ENCODE results near the gene TMEM203.

The TMEM203 gene

GRCh38 chr9:137220317-137221094, 15.1 kb upstream of the TMEM203 start:
- peaks cover 7% of the 10 kb centered on the region; the same call in 1 of the 2 replicates for H3K36me3 ChIP-seq (ENCODE audit: control insufficient read depth, insufficient read depth, low read length)
- H3K27me3 ChIP-seq (ENCODE audit: control insufficient read depth, insufficient read depth, low read length) = no peaks in the 10 kb centered on the region; the same call in 1 of the 2 replicates
- no peak overlapping the region for H3K4me3 ChIP-seq (ENCODE audit: low read length)
- H3K27ac ChIP-seq (ENCODE audit: low read length) = no peak overlapping the region
- no peak for DNase-seq (ENCODE audit: low read depth, low spot score)
- no CpG with 5 or more reads among the region's 52 CpGs for WGBS (ENCODE audit: insufficient coverage, insufficient read length)
- no peaks in the 10 kb centered on the region for H3K9me3 ChIP-seq (ENCODE audit: control insufficient read depth, insufficient read depth, low read length)
- H3K4me1 ChIP-seq (ENCODE audit: control insufficient read depth, insufficient read depth, low read length) = peaks cover 7% of the 10 kb centered on the region

- Histone ChIP-seq H3K27me3 (ENCODE audit: control insufficient read depth, insufficient read depth, low read length) (no peaks in the 10 kb centered on the region; the same call in 1 of the 2 replicates), H3K27ac (ENCODE audit: low read length) (no peak overlapping the region), H3K4me1 (ENCODE audit: control insufficient read depth, insufficient read depth, low read length) (peaks cover 7% of the 10 kb centered on the region), H3K9me3 (ENCODE audit: control insufficient read depth, insufficient read depth, low read length) (no peaks in the 10 kb centered on the region), H3K36me3 (ENCODE audit: control insufficient read depth, insufficient read depth, low read length) (peaks cover 7% of the 10 kb centered on the region), H3K4me3 (ENCODE audit: low read length) (no peak overlapping the region)
- WGBS (ENCODE audit: insufficient coverage, insufficient read length) = no CpG with 5 or more reads among the region's 10 CpGs
- DNase-seq (ENCODE audit: low read depth, low spot score) = no peak
Observed at GRCh38 chr9:137219757-137220316, 14.4 kb upstream of the TMEM203 start.

GRCh38 chr9:137218754-137219271, 13.4 kb upstream of the TMEM203 start:
- H3K36me3 ChIP-seq (ENCODE audit: control insufficient read depth, insufficient read depth, low read length) = peaks cover 11% of the 10 kb centered on the region
- WGBS (ENCODE audit: insufficient coverage, insufficient read length) = no CpG with 5 or more reads among the region's 12 CpGs
- no peak overlapping the region for H3K4me3 ChIP-seq (ENCODE audit: low read length)
- H3K27ac ChIP-seq (ENCODE audit: low read length) = no peak overlapping the region
- no peaks in the 10 kb centered on the region; the same call in 1 of the 2 replicates for H3K27me3 ChIP-seq (ENCODE audit: control insufficient read depth, insufficient read depth, low read length)
- H3K4me1 ChIP-seq (ENCODE audit: control insufficient read depth, insufficient read depth, low read length) = peaks cover 7% of the 10 kb centered on the region
- DNase-seq (ENCODE audit: low read depth, low spot score) = no peak
- H3K9me3 ChIP-seq (ENCODE audit: control insufficient read depth, insufficient read depth, low read length) = no peaks in the 10 kb centered on the region

- peaks cover 7% of the 10 kb centered on the region for H3K4me1 ChIP-seq (ENCODE audit: control insufficient read depth, insufficient read depth, low read length)
- no peaks in the 10 kb centered on the region for H3K9me3 ChIP-seq (ENCODE audit: control insufficient read depth, insufficient read depth, low read length)
- H3K27ac ChIP-seq (ENCODE audit: low read length) = no peak overlapping the region
- WGBS (ENCODE audit: insufficient coverage, insufficient read length) = no CpG with 5 or more reads among the region's 30 CpGs
- no peak overlapping the region for H3K4me3 ChIP-seq (ENCODE audit: low read length)
- no peak for DNase-seq (ENCODE audit: low read depth, low spot score)
- H3K36me3 ChIP-seq (ENCODE audit: control insufficient read depth, insufficient read depth, low read length) = peaks cover 11% of the 10 kb centered on the region
- H3K27me3 ChIP-seq (ENCODE audit: control insufficient read depth, insufficient read depth, low read length) = no peaks in the 10 kb centered on the region; the same call in 1 of the 2 replicates
Observed at GRCh38 chr9:137218212-137218753, 12.8 kb upstream of the TMEM203 start.

- H3K27ac ChIP-seq (ENCODE audit: low read length) = no peak overlapping the region
- H3K4me1 ChIP-seq (ENCODE audit: control insufficient read depth, insufficient read depth, low read length) = peaks cover 3% of the 10 kb centered on the region; the same call in 1 of the 2 replicates
- WGBS (ENCODE audit: insufficient coverage, insufficient read length) = no CpG with 5 or more reads among the region's 36 CpGs
- H3K4me3 ChIP-seq (ENCODE audit: low read length) = no peak overlapping the region
- DNase-seq (ENCODE audit: low read depth, low spot score) = no peak
- no peaks in the 10 kb centered on the region for H3K9me3 ChIP-seq (ENCODE audit: control insufficient read depth, insufficient read depth, low read length)
- H3K36me3 ChIP-seq (ENCODE audit: control insufficient read depth, insufficient read depth, low read length) = peaks cover 11% of the 10 kb centered on the region
- no peaks in the 10 kb centered on the region for H3K27me3 ChIP-seq (ENCODE audit: control insufficient read depth, insufficient read depth, low read length)
Observed at GRCh38 chr9:137217276-137218211, 12.1 kb upstream of the TMEM203 start.

GRCh38 chr9:137216188-137216965, 10.9 kb upstream of the TMEM203 start:
- no peak for DNase-seq (ENCODE audit: low read depth, low spot score)

GRCh38 chr9:137215196-137215986, 9.9 kb upstream of the TMEM203 start:
- DNase-seq (ENCODE audit: low read depth, low spot score) = no peak
- no peak overlapping the region for H3K27ac ChIP-seq (ENCODE audit: low read length)
- peaks cover 3% of the 10 kb centered on the region; the same call in 1 of the 2 replicates for H3K4me1 ChIP-seq (ENCODE audit: control insufficient read depth, insufficient read depth, low read length)
- no peaks in the 10 kb centered on the region for H3K27me3 ChIP-seq (ENCODE audit: control insufficient read depth, insufficient read depth, low read length)
- H3K36me3 ChIP-seq (ENCODE audit: control insufficient read depth, insufficient read depth, low read length) = peaks cover 11% of the 10 kb centered on the region
- H3K4me3 ChIP-seq (ENCODE audit: low read length) = no peak overlapping the region
- WGBS (ENCODE audit: insufficient coverage, insufficient read length) = no CpG with 5 or more reads among the region's 22 CpGs
- no peaks in the 10 kb centered on the region for H3K9me3 ChIP-seq (ENCODE audit: control insufficient read depth, insufficient read depth, low read length)

More at GRCh38 chr9:137216188-137216965, 10.9 kb upstream of the TMEM203 start:
- Histone ChIP-seq H3K4me1 (ENCODE audit: control insufficient read depth, insufficient read depth, low read length) (peaks cover 3% of the 10 kb centered on the region; the same call in 1 of the 2 replicates), H3K4me3 (ENCODE audit: low read length) (no peak overlapping the region), H3K9me3 (ENCODE audit: control insufficient read depth, insufficient read depth, low read length) (no peaks in the 10 kb centered on the region), H3K27ac (ENCODE audit: low read length) (no peak overlapping the region), H3K27me3 (ENCODE audit: control insufficient read depth, insufficient read depth, low read length) (no peaks in the 10 kb centered on the region), H3K36me3 (ENCODE audit: control insufficient read depth, insufficient read depth, low read length) (peaks cover 11% of the 10 kb centered on the region)
- no CpG with 5 or more reads among the region's 30 CpGs for WGBS (ENCODE audit: insufficient coverage, insufficient read length)

GRCh38 chr9:137214620-137215019, 9.2 kb upstream of the TMEM203 start:
- no peak for DNase-seq (ENCODE audit: low read depth, low spot score)
- peaks cover 3% of the 10 kb centered on the region; the same call in 1 of the 2 replicates for H3K4me1 ChIP-seq (ENCODE audit: control insufficient read depth, insufficient read depth, low read length)
- no peak overlapping the region for H3K27ac ChIP-seq (ENCODE audit: low read length)
- no peaks in the 10 kb centered on the region for H3K9me3 ChIP-seq (ENCODE audit: control insufficient read depth, insufficient read depth, low read length)
- peaks cover 11% of the 10 kb centered on the region for H3K36me3 ChIP-seq (ENCODE audit: control insufficient read depth, insufficient read depth, low read length)
- no peak overlapping the region for H3K4me3 ChIP-seq (ENCODE audit: low read length)
- H3K27me3 ChIP-seq (ENCODE audit: control insufficient read depth, insufficient read depth, low read length) = no peaks in the 10 kb centered on the region
- WGBS (ENCODE audit: insufficient coverage, insufficient read length) = no CpG with 5 or more reads among the region's 19 CpGs
